ENCODE results near the gene CROCC2.

The CROCC2 gene

DNA sequence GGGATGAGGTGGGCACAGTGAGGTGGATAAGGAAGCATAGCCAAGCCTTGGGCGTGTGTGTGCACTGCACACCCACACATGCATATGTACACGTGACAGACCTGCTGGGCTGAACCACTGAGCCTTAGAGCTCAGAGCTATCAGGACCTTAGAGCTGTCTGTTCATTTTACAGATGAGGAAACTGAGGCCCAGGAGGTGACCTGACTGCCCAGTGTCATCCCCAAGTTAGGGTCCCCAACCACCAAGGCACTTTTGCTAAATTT, 84.1 kb downstream of the CROCC2 start:
- Histone ChIP-seq H3K9me3 (ENCODE audit: control insufficient read depth, low read depth, low read length) (no peaks in the 10 kb centered on the region), H3K4me3 (ENCODE audit: low read length) (no peak overlapping the region), H3K36me3 (ENCODE audit: control insufficient read depth, low read depth, low read length) (no peaks in the 10 kb centered on the region), H3K9ac (ENCODE audit: low read length) (no peak overlapping the region), H3K27me3 (ENCODE audit: control insufficient read depth, insufficient read depth, low read length) (no peaks in the 10 kb centered on the region), H3K4me1 (ENCODE audit: control insufficient read depth, low read depth, low read length) (no peaks in the 10 kb centered on the region), H3K27ac (ENCODE audit: low read length) (no peak overlapping the region)

DNA sequence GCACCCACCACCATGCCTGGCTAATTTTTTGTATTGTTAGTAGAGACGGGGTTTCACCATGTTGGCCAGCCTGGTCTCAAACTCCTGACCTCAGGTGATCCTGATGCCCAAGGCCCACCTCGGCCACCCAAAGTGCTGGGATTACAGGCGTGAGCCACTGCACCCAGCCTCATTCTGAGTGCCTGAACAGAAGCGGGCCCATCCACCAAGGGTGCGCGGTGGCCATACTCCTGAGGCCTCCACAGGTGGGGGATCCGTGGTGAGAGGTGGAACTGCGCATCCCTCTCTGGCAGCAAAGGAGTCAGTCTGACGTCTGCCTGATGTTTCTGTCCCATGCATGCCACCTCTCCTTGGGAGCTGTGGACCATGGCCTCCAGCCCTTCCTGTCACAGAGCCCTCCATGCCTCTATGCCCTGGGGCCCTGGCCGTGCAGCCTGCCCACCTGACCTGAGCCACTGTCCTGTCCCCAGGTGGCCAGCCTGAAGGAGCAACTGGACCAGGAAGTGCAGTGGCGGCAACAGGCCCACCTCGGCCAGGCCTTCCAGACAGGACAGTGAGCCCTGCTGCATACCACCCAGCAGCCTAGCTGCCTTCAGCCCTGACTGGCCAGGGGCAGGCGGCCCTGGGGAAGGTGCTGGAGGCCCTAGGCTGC, 84.7 kb downstream of the CROCC2 start:
- H3K27me3 ChIP-seq (ENCODE audit: control insufficient read depth, insufficient read depth, low read length), result no peaks in the 10 kb centered on the region
- H3K4me1 ChIP-seq (ENCODE audit: control insufficient read depth, low read depth, low read length), result no peaks in the 10 kb centered on the region
- no peaks in the 10 kb centered on the region for H3K36me3 ChIP-seq (ENCODE audit: control insufficient read depth, low read depth, low read length)
- H3K4me3 ChIP-seq (ENCODE audit: low read length), result no peak overlapping the region
- no peaks in the 10 kb centered on the region for H3K9me3 ChIP-seq (ENCODE audit: control insufficient read depth, low read depth, low read length)
- H3K9ac ChIP-seq (ENCODE audit: low read length), result no peak overlapping the region
- no peak overlapping the region for H3K27ac ChIP-seq (ENCODE audit: low read length)

- Histone ChIP-seq H3K9me3 (ENCODE audit: control insufficient read depth, low read depth, low read length) (no peaks in the 10 kb centered on the region), H3K36me3 (ENCODE audit: control insufficient read depth, low read depth, low read length) (no peaks in the 10 kb centered on the region), H3K4me1 (ENCODE audit: control insufficient read depth, low read depth, low read length) (no peaks in the 10 kb centered on the region), H3K4me3 (ENCODE audit: low read length) (no peak overlapping the region), H3K27ac (ENCODE audit: low read length) (no peak overlapping the region), H3K9ac (ENCODE audit: low read length) (no peak overlapping the region), H3K27me3 (ENCODE audit: control insufficient read depth, insufficient read depth, low read length) (no peaks in the 10 kb centered on the region)
These were observed 85.5 kb downstream of the CROCC2 start for GRCh38 chr2:240991378-240992263.

DNA sequence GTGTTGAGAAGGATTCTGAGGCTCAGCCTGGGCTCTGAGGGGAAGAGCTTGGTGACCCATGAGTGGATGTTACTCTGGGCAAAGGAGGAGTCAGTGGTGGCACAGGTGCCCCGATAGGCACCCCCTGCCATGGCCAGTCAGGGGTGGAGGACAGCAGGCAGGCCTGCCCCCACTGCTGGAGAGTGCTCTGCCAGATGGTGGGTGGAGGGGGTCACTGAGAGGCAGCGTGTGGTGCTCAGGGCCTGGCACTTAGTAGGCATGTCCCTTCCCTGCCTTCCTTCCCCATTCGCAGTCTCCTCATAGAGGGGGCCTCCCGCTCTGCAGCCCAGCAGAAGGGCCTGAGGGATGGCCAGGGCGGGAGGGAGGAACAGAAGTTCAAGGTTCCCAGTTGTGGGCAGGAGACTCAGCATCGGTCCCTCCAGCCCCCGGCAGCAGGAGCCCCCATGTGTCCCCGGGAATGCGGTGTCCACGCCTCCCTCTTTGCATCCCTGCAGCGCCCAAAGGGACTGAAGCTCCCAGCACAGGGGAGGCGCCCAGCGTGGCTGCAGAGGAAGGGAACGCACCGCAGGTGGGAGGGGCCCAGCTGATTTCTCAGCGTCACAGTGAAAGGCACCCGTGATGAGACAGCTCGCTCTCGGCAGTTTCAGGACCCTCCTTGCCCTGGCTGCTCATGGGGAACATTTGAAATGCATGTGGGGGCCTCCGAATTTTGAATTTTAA, 86.6 kb downstream of the CROCC2 start:
- H3K4me1 ChIP-seq (ENCODE audit: control insufficient read depth, low read depth, low read length), result no peaks in the 10 kb centered on the region
- H3K9ac ChIP-seq (ENCODE audit: low read length), result no peak overlapping the region
- peaks cover 10% of the 10 kb centered on the region for H3K27me3 ChIP-seq (ENCODE audit: control insufficient read depth, insufficient read depth, low read length)
- H3K4me3 ChIP-seq (ENCODE audit: low read length), result no peak overlapping the region
- no peak overlapping the region for H3K27ac ChIP-seq (ENCODE audit: low read length)
- H3K9me3 ChIP-seq (ENCODE audit: control insufficient read depth, low read depth, low read length), result no peaks in the 10 kb centered on the region
- no peaks in the 10 kb centered on the region for H3K36me3 ChIP-seq (ENCODE audit: control insufficient read depth, low read depth, low read length)

- peaks cover 13% of the 10 kb centered on the region for H3K27me3 ChIP-seq (ENCODE audit: control insufficient read depth, insufficient read depth, low read length)
- no peak overlapping the region for H3K4me3 ChIP-seq (ENCODE audit: low read length)
- H3K9ac ChIP-seq (ENCODE audit: low read length), result no peak overlapping the region
- no peaks in the 10 kb centered on the region for H3K36me3 ChIP-seq (ENCODE audit: control insufficient read depth, low read depth, low read length)
- no peaks in the 10 kb centered on the region for H3K4me1 ChIP-seq (ENCODE audit: control insufficient read depth, low read depth, low read length)
- H3K27ac ChIP-seq (ENCODE audit: low read length), result no peak overlapping the region
- no peaks in the 10 kb centered on the region for H3K9me3 ChIP-seq (ENCODE audit: control insufficient read depth, low read depth, low read length)
These were observed 87.5 kb downstream of the CROCC2 start for GRCh38 chr2:240993446-240994170.

GRCh38 chr2:240994171-240994896, 88.2 kb downstream of the CROCC2 start:
- Histone ChIP-seq H3K9ac (ENCODE audit: low read length) (no peak overlapping the region), H3K36me3 (ENCODE audit: control insufficient read depth, low read depth, low read length) (no peaks in the 10 kb centered on the region), H3K9me3 (ENCODE audit: control insufficient read depth, low read depth, low read length) (no peaks in the 10 kb centered on the region), H3K4me1 (ENCODE audit: control insufficient read depth, low read depth, low read length) (no peaks in the 10 kb centered on the region), H3K4me3 (ENCODE audit: low read length) (no peak overlapping the region), H3K27ac (ENCODE audit: low read length) (no peak overlapping the region), H3K27me3 (ENCODE audit: control insufficient read depth, insufficient read depth, low read length) (peaks cover 17% of the 10 kb centered on the region)

DNA sequence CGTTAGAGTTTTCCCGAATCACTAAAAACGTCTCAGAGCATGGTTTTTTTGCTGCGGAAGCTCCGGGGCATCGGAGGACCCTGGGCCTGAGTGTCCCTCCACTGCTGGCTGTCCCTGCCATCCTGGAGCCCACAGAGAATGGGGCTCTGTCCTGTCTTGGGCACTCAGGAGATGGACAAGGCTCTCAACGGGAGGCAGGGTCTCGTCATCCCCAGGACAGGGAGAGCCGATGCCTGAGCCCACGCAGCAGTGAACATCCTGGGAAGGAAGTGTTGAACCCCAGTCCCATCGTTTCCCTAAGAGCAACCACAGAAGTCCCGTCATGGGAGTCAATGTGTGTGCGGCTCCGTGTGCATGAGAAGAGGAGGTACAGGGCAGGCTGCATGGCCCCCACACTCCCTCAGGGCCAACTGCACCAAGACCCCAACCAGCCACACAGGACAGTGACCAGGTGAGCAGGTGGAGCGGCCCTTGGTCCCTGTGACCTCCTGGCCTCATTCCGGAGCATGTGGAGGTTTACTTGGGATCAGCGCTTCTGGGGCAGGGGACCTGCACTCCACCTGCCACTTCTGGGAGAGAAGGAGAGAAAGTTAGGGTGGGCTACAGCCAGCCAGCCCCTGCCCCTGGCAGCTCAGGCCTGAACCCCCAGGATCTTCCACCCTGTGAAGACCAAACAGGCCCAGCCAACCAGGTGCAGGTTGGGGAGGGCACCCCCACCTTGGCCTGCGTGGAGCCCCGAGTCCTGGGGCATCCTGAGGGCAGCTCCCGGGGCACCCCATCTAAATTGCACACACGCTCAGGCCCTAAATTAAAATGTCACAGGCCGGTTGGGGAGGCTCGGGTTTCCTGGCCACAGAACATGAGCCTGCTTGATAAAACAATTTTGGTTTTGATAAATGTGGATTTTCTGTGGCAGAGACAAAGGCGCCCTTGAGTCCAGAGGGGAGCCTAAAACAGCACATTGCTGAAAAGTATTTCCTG, 89.2 kb downstream of the CROCC2 start:
- H3K27ac ChIP-seq (ENCODE audit: low read length), result no peak overlapping the region
- H3K4me1 ChIP-seq (ENCODE audit: control insufficient read depth, low read depth, low read length), result no peaks in the 10 kb centered on the region
- no peak overlapping the region for H3K9ac ChIP-seq (ENCODE audit: low read length)
- H3K4me3 ChIP-seq (ENCODE audit: low read length), result no peak overlapping the region
- no peaks in the 10 kb centered on the region for H3K36me3 ChIP-seq (ENCODE audit: control insufficient read depth, low read depth, low read length)
- no peaks in the 10 kb centered on the region for H3K9me3 ChIP-seq (ENCODE audit: control insufficient read depth, low read depth, low read length)
- H3K27me3 ChIP-seq (ENCODE audit: control insufficient read depth, insufficient read depth, low read length), result peaks cover 27% of the 10 kb centered on the region

DNA sequence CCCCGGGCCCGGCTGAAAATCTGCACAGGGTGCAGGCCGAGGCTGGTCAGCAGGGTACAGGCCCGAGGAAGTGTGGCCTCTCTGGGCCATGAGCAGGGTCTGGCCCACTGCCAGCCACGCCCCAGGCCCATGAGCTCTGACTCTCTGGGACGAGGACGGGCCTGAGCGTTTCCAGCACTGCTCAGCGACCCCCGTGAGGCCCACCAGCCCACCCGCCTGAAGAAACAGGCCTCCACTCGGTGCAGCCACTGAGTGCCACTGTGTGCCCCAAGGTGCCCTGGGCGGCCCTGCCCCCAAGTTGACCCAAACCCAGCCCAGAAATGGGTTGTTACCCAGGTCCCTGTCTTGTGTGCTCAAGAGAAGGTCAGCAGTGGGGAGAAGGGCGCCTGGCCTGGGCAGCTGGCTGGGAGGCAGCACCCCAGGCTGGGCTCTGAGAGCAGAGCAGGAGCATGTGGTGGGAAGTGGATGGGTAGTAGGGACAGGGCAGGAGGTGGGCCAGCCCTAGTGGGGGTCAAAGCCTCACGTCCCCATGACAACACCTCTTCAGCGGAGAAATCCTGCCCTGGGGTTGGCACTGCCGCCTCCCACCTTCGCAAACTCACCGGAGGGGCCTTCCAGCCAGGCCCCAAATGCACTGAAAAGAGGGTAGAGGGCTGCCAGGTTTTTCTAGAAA, 90.2 kb downstream of the CROCC2 start:
- no peaks in the 10 kb centered on the region for H3K9me3 ChIP-seq (ENCODE audit: control insufficient read depth, low read depth, low read length)
- no peak overlapping the region for H3K4me3 ChIP-seq (ENCODE audit: low read length)
- H3K27me3 ChIP-seq (ENCODE audit: control insufficient read depth, insufficient read depth, low read length), result peaks cover 35% of the 10 kb centered on the region
- H3K4me1 ChIP-seq (ENCODE audit: control insufficient read depth, low read depth, low read length), result no peaks in the 10 kb centered on the region
- H3K27ac ChIP-seq (ENCODE audit: low read length), result no peak overlapping the region
- H3K9ac ChIP-seq (ENCODE audit: low read length), result no peak overlapping the region
- H3K36me3 ChIP-seq (ENCODE audit: control insufficient read depth, low read depth, low read length), result no peaks in the 10 kb centered on the region

DNA sequence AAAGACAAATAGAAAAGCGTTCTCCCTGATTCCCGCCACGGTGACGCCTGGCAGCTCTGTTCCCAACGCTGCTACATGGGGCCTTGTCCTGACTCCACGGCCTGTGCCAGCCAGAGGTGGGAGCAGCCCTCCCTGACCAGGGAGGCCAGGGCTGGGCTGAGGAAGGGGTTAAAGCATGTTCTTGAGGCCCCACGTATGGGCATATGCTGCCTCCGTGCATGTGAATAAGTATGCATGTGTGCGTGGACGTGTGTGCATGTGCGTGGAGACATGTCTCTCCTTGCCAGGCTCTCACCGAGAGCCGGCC, 90.7 kb downstream of the CROCC2 start:
- H3K9me3 ChIP-seq (ENCODE audit: control insufficient read depth, low read depth, low read length), result no peaks in the 10 kb centered on the region
- peaks cover 36% of the 10 kb centered on the region for H3K27me3 ChIP-seq (ENCODE audit: control insufficient read depth, insufficient read depth, low read length)
- H3K4me1 ChIP-seq (ENCODE audit: control insufficient read depth, low read depth, low read length), result no peaks in the 10 kb centered on the region
- H3K27ac ChIP-seq (ENCODE audit: low read length), result no peak overlapping the region
- no peaks in the 10 kb centered on the region for H3K36me3 ChIP-seq (ENCODE audit: control insufficient read depth, low read depth, low read length)
- H3K4me3 ChIP-seq (ENCODE audit: low read length), result no peak overlapping the region
- H3K9ac ChIP-seq (ENCODE audit: low read length), result no peak overlapping the region

All from iPS-18a (cell line).